Common myeloid progenitor, CD34-positive (primary cell): ENCODE data around the gene DLEC1.
A peak's percentile ranks its signal among the peaks of the same experiment; 100 is the strongest.

ENCODE experiments used
- CTCF ChIA-PET: fragments of 350-600 bp; sonication (Branson Sonifier 250); formaldehyde crosslinking; loops from one replicate; lab custom pipeline; 2021; ENCODE audit warnings: antibody characterized with exemption; lab: Charles Lee
- POLR2A ChIA-PET: fragments of 350-600 bp; sonication (Branson Sonifier 250); formaldehyde crosslinking; loops from one replicate; lab custom pipeline; 2021; ENCODE audit warnings: antibody characterized with exemption; lab: Charles Lee
- DNase-seq, 3 donors: peaks; one replicate each; pipeline versions ENCODE4 v3.0.0 to v3.0.0-alpha.2; 2013
- H3K27ac ChIP-seq, 2 experiments: 1 replicate in 1 of 2; 2 replicates in 1 of 2; pipeline ENCODE4 v1.7.0; 2013; ENCODE audit warnings: inconsistent platforms in 2 of 2, low read length in 2 of 2, mild to moderate bottlenecking in 2 of 2, low read depth in 1 of 2, moderate library complexity in 1 of 2; ENCODE audit not compliant: severe bottlenecking in 2 of 2, insufficient read depth in 1 of 2, poor library complexity in 1 of 2
- H3K27me3 ChIP-seq, 5 experiments: replicated peaks in 2 of 5; 1 replicate in 3 of 5; 2 replicates in 2 of 5; pipeline versions ENCODE4 v1.6.1 to v1.7.0; 2013; ENCODE audit warnings: low read length in 4 of 5, mild to moderate bottlenecking in 2 of 5, moderate library complexity in 2 of 5, inconsistent platforms in 1 of 5; ENCODE audit not compliant: insufficient read depth in 5 of 5, control insufficient read depth in 4 of 5
- H3K36me3 ChIP-seq, 4 experiments: 1 replicate in 2 of 4; 2 replicates in 2 of 4; pipeline versions ENCODE4 v1.6.1 to v1.7.0; 2013; ENCODE audit warnings: low read length in 3 of 4, control low read depth in 1 of 4, mild to moderate bottlenecking in 1 of 4; ENCODE audit not compliant: control insufficient read depth in 4 of 4, insufficient read depth in 4 of 4
- H3K4me1 ChIP-seq, 4 experiments: 1 replicate in 3 of 4; 2 replicates in 1 of 4; pipeline versions ENCODE4 v1.6.1 to v1.7.1; 2013; ENCODE audit warnings: low read length in 3 of 4, mild to moderate bottlenecking in 3 of 4, control low read depth in 1 of 4, inconsistent platforms in 1 of 4, moderate library complexity in 1 of 4; ENCODE audit not compliant: control insufficient read depth in 4 of 4, insufficient read depth in 4 of 4; ENCODE audit errors: control extremely low read depth in 1 of 4
- H3K4me3 ChIP-seq, 7 experiments: 1 replicate in 4 of 7; 2 replicates in 3 of 7; pipeline versions ENCODE4 v1.5.1 to v1.7.0; 2013; ENCODE audit warnings: mild to moderate bottlenecking in 7 of 7, low read length in 6 of 7, moderate library complexity in 6 of 7, inconsistent platforms in 2 of 7, low read depth in 2 of 7, control low read depth in 1 of 7; ENCODE audit not compliant: insufficient read depth in 4 of 7, control insufficient read depth in 1 of 7; ENCODE audit errors: extremely low read depth in 1 of 7
- H3K9me3 ChIP-seq, 5 experiments: 1 replicate in 4 of 5; 2 replicates in 1 of 5; pipeline versions ENCODE4 v1.6.1 to v1.7.1; 2013; ENCODE audit warnings: low read length in 4 of 5, mild to moderate bottlenecking in 2 of 5, inconsistent platforms in 1 of 5, low read depth in 1 of 5, moderate library complexity in 1 of 5; ENCODE audit not compliant: control insufficient read depth in 4 of 5, insufficient read depth in 2 of 5; ENCODE audit errors: control extremely low read depth in 1 of 5
- WGBS: methylation state at CpG from one replicate; pipeline ENCODE4 v1.1.5; 2013; ENCODE audit not compliant: insufficient coverage; 5-methylcytosine and 5-hydroxymethylcytosine counted together

The DLEC1 gene

DNA sequence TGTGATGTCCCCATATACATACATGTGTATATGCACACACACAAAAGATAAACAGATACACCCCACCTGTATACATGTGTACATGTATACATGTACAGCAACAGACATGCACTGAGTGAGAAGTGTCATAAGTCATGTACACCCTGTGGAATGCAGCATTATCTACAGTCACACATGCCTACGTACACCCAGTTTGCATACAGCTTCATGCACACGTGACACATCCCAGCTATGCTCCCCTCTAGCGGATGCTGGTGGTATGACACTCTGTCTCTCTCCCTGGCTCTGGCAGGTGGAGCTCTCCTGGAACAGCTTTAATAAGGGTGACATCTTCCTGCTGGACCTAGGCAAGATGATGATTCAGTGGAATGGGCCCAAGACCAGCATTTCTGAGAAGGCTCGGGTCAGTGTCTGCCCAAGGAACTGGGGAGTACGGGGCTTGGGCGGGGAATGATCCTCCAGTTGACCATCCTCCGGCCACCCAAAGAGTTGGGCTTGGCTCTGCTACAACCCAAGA lies 42.2 kb upstream of the DLEC1 start:
- Histone ChIP-seq H3K27ac (no peak overlapping the region), H3K9me3 (no peaks in the 10 kb centered on the region), H3K36me3 (peaks cover 3 to 41% (median 29%) of the 10 kb centered on the region in 4 experiments), H3K4me1 (peaks cover 0 to 46% (median 28%) of the 10 kb centered on the region in 4 experiments), H3K4me3 (no peak overlapping the region), H3K27me3 (no peaks in the 10 kb centered on the region)
- ChIA-PET CTCF (interaction anchor here (0.6 to 2.5 kb wide), 13 partner anchors 9 to 483 kb away, joined by 3 to 10 read pairs (median 4); partner anchors contain the start of gene DLEC1), POLR2A (interaction anchor here (1.1 kb wide), 1 partner anchor 140 kb away, joined by 3 read pairs; the partner anchor contains the start of gene ACAA1)
- peak; percentile 85 to 92 (median 89) for DNase-seq
- 55% methylated on average over 7 of the region's 7 CpGs for WGBS

DNA sequence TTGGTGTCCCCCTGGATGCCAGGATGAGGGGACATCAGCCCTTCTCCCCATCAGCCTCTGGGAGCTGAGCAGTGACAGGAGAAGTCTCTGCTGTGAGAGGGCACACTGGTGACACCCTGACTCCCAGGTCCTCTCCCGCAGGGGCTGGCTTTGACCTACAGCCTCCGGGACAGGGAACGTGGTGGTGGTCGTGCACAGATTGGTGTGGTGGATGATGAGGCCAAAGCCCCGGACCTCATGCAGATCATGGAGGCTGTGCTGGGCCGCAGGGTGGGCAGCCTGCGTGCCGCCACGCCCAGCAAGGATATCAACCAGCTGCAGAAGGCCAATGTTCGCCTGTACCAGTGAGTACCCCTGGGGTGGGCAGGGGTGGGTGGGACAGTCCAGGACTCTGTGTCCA lies 41.7 kb upstream of the DLEC1 start:
- DNase-seq, result no peak
- WGBS, result 100% methylated on average over 8 of the region's 10 CpGs
- Histone ChIP-seq H3K27me3 (no peaks in the 10 kb centered on the region), H3K4me3 (no peak overlapping the region), H3K27ac (no peak overlapping the region), H3K36me3 (peaks cover 3 to 46% (median 34%) of the 10 kb centered on the region in 4 experiments), H3K4me1 (peaks cover 0 to 46% (median 28%) of the 10 kb centered on the region in 4 experiments), H3K9me3 (no peaks in the 10 kb centered on the region)
- ChIA-PET POLR2A (interaction anchor here (1.1 kb wide), 1 partner anchor 139 kb away, joined by 3 read pairs; the partner anchor contains the start of gene ACAA1), CTCF (interaction anchor here (1.0 to 2.5 kb wide), 14 partner anchors 9 to 482 kb away, joined by 3 to 10 read pairs (median 4); partner anchors contain the start of gene DLEC1)

DNA sequence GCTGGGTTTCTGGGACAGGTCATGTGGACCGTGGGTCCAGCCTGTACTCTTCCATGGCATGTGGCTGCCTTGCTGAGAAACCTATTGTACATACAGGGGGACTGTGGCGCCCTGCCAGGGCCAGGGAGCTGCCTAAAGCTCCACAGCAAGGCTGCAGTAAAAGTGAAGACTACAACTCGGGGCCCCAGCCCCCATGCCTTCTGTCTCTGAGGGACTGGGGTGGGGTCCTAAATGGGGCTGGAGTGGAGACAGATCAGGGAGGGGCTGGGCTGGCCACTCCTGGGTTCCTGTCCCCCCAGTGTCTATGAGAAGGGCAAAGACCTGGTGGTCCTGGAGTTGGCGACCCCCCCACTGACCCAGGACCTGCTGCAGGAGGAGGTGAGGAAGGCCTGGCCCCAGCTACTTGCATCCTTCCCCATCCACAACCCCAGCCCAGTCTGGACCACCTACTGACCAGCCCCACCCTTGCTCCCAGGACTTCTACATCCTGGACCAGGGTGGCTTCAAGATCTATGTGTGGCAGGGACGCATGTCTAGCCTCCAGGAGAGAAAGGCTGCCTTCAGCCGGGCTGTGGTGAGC lies 41.1 kb upstream of the DLEC1 start:
- no peak for DNase-seq
- H3K4me1 ChIP-seq, result peaks cover 0 to 46% (median 28%) of the 10 kb centered on the region in 4 experiments
- peaks cover 3 to 50% (median 38%) of the 10 kb centered on the region in 4 experiments for H3K36me3 ChIP-seq
- ChIA-PET CTCF (interaction anchor here (1.0 to 2.5 kb wide), 10 partner anchors 9 to 80 kb away, joined by 3 to 10 read pairs (median 4); partner anchors contain the start of gene DLEC1), POLR2A (no interaction called here)
- WGBS, result 96% methylated on average over 4 of the region's 6 CpGs
- peak overlapping the region in 1 of 2 experiments; percentile 76 for H3K27ac ChIP-seq
- peak overlapping the region in 1 of 7 experiments; percentile 67 for H3K4me3 ChIP-seq
- H3K27me3 ChIP-seq, result no peaks in the 10 kb centered on the region
- no peaks in the 10 kb centered on the region for H3K9me3 ChIP-seq

DNA sequence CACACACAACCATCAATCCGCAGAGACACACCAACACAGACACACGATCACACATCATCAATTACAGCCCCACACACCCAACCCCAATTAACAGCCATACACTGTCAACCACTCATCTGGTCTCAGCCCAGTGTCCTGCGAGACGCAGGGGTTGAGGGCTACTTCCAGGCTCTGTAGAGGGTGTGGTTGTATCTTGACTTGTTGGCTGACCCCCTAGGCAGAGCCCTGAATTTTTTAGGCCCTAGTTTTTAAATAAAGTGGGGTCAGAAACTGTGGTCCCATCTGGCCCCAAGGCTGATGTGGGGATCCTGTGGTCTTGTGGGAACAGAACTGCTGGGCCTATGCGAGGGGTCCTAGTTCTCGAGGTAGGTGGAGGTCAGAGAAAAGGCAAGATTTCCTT lies 39.2 kb upstream of the DLEC1 start:
- WGBS, result 70% methylated on average over 2 of the region's 6 CpGs
- Histone ChIP-seq H3K9me3 (no peaks in the 10 kb centered on the region), H3K4me3 (no peak overlapping the region)

DNA sequence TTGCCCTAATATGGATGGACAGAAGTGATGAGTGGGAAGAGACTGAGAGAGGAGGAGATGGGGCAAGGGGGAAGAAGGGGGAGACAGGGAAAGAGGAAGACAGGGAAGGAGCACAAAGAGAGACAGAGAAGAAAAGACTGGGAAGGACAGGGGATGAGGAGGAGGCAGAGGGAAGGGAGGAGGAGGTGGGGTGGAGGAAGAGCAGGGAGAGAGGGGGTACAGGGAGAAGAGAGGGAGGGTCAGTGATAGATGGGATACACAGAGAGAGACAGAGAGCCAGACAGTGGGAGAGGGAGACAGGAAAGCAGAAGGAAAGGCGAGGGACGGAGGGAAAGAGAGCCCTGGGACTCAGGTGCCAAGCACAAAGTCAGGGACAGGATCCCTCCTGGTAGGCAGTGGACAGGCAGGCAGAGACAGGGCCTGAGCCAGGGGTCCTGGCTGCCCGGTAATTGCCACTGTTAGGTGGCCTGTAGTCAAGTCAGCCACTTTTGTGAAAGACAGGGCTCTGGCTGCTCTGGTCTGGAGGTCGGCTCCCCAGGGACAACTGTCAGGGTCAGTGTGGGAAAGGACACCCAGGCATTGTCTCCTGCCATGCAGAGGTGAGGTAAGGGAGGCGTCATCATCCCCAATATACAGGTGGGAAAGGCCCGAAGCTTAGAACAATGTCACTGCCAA lies 38.6 kb upstream of the DLEC1 start:
- DNase-seq, result no peak
- Histone ChIP-seq H3K27ac (no peak overlapping the region), H3K4me1 (peaks cover 0 to 23% (median 14%) of the 10 kb centered on the region in 4 experiments), H3K4me3 (no peak overlapping the region), H3K27me3 (no peaks in the 10 kb centered on the region), H3K9me3 (no peaks in the 10 kb centered on the region), H3K36me3 (peaks cover 3 to 73% (median 46%) of the 10 kb centered on the region in 4 experiments)
- ChIA-PET POLR2A (no interaction called here), CTCF (interaction anchor here (0.9 to 5.6 kb wide), 5 partner anchors 20 to 145 kb away, joined by 3 to 50 read pairs (median 23); no protein-coding TSS in a partner anchor)
- 100% methylated on average over 5 of the region's 6 CpGs for WGBS

More for the DNA sequence above, 39.2 kb upstream of the DLEC1 start:
- CTCF ChIA-PET, result no interaction called here
- POLR2A ChIA-PET, result no interaction called here
- no peak for DNase-seq
- H3K27ac ChIP-seq, result no peak overlapping the region
- no peaks in the 10 kb centered on the region for H3K27me3 ChIP-seq
- H3K36me3 ChIP-seq, result peaks cover 3 to 68% (median 43%) of the 10 kb centered on the region in 4 experiments
- peaks cover 0 to 28% (median 16%) of the 10 kb centered on the region in 4 experiments for H3K4me1 ChIP-seq

DNA sequence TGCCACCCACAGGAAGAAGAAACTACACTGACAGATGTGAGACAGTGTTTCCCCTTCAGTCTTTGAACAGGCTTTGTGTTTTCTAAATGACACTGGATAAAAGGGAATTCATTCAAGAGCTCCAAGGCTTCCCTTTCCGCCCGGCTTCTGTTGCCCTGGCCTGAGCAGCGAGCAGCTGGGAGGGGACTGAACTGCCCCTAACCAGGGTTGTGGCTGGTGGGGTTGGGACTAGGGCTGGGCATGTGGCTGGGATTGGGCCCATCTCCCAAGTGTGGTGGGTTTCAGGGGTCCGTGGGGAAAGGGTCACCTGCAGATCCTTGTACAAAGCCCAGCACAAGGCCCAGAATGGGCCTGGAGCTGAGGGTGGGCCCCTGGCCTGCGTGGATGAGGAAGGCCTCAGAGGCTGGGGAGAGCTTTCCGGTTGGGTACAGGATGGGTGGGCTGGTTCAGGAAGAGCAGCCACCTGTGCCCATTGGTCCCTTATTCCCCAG lies 38.0 kb upstream of the DLEC1 start:
- no peak for DNase-seq
- Histone ChIP-seq H3K36me3 (peaks cover 4 to 72% (median 42%) of the 10 kb centered on the region in 4 experiments), H3K4me3 (no peak overlapping the region), H3K4me1 (peaks cover 0 to 20% (median 11%) of the 10 kb centered on the region in 4 experiments), H3K27me3 (no peaks in the 10 kb centered on the region), H3K9me3 (no peaks in the 10 kb centered on the region), H3K27ac (no peak overlapping the region)
- 100% methylated on average over 4 of the region's 6 CpGs for WGBS
- CTCF ChIA-PET, result interaction anchor here (0.9 to 5.6 kb wide), 9 partner anchors 14 to 153 kb away, joined by 3 to 50 read pairs (median 5); no protein-coding TSS in a partner anchor
- POLR2A ChIA-PET, result no interaction called here
